ENCODE results near the gene RPL9.

Gene RPL9

GRCh38 chr4:39486221-39486804 lies 27.6 kb upstream of the RPL9 start:
- H3K4me1 ChIP-seq (ENCODE audit: control insufficient read depth, insufficient read depth, low read length): no peaks in the 10 kb centered on the region
- no peak overlapping the region for H3K27ac ChIP-seq (ENCODE audit: low read length)
- no peak for DNase-seq (ENCODE audit: low read depth, low spot score)
- no peaks in the 10 kb centered on the region for H3K27me3 ChIP-seq (ENCODE audit: control insufficient read depth, insufficient read depth, low read length)
- H3K9me3 ChIP-seq (ENCODE audit: control insufficient read depth, insufficient read depth, low read length): no peaks in the 10 kb centered on the region
- no peaks in the 10 kb centered on the region for H3K36me3 ChIP-seq (ENCODE audit: control insufficient read depth, insufficient read depth, low read length)
- no peak overlapping the region for H3K4me3 ChIP-seq (ENCODE audit: low read length)
- no CpG with 5 or more reads among the region's 10 CpGs for WGBS (ENCODE audit: insufficient coverage, insufficient read length)

DNA sequence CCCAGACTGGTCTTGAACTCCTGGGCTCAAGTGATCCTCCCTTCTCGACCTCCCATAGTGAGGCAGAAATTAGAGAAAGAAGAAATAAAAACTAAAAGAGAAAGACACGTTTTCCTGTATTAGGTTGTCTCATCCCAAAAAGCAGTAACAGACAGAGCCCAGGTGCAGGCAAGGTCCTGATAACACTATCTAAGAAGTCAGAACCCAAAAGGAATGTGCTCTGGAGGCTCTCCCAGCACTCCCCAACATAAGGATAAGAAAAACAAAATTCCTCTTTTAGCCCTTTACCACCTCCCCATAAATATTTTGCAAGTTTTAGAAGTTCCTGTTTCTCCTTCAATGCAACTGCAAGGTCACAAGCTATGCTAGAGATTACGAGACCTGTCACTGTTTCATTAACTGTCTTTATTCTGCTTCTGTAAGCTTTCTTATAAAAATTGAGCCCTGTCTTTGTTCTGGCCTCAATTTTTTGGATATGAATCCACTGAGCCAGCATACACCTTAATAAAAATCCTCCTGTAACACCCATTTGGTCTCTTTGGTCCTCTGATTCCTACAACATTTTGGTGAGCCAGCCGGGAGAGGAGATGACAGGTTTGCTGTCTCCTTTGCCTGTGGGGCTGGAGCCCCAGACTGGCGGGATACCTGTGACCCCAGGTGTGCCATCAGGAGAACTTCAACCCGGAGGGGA lies 26.0 kb upstream of the RPL9 start:
- Histone ChIP-seq H3K4me1 (ENCODE audit: control insufficient read depth, insufficient read depth, low read length) (no peaks in the 10 kb centered on the region), H3K36me3 (ENCODE audit: control insufficient read depth, insufficient read depth, low read length) (no peaks in the 10 kb centered on the region), H3K27ac (ENCODE audit: low read length) (no peak overlapping the region), H3K9me3 (ENCODE audit: control insufficient read depth, insufficient read depth, low read length) (no peaks in the 10 kb centered on the region), H3K27me3 (ENCODE audit: control insufficient read depth, insufficient read depth, low read length) (no peaks in the 10 kb centered on the region), H3K4me3 (ENCODE audit: low read length) (no peak overlapping the region)
- WGBS (ENCODE audit: insufficient coverage, insufficient read length): no CpG with 5 or more reads among the region's 6 CpGs
- DNase-seq (ENCODE audit: low read depth, low spot score): no peak

DNA sequence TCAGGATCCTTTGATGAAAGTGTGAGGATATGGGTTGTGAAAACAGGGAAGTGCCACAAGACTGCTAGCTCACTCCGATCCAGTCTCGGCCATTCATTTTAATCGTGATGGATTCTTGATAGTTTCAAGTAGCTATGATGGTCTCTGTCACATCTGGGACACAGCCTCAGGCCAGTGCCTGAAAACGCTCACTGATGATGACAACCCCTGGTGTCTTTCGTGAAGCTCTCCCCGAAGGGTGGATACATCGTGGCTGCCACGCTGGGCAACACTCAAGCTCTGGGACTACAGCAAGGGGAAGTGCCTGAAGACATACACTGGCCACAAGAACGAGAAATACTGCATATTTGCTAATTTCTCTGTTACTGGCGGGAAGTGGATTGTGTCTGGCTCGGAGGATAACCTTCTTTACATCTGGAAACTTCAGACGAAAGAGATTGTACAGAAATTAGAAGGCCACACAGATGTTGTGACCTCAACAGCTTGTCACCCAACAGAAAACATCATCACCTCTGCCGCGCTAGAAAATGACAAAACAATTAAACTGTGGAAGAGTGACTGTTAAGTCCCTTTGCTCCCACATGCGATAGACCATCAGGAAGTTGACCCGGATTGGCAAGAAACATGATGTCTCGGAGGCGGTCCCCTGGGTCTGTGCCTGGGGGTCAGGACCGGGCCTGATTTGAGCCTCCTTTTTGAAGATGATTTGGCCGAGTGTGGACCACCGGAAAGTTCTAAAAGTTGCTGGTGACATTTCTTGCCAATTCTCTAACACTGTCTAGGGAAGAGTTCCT lies 22.4 kb upstream of the RPL9 start:
- H3K36me3 ChIP-seq (ENCODE audit: control insufficient read depth, insufficient read depth, low read length): no peaks in the 10 kb centered on the region; the same call in 1 of the 2 replicates
- no peak overlapping the region for H3K27ac ChIP-seq (ENCODE audit: low read length)
- no peak for DNase-seq (ENCODE audit: low read depth, low spot score)
- H3K27me3 ChIP-seq (ENCODE audit: control insufficient read depth, insufficient read depth, low read length): no peaks in the 10 kb centered on the region
- H3K9me3 ChIP-seq (ENCODE audit: control insufficient read depth, insufficient read depth, low read length): no peaks in the 10 kb centered on the region
- no CpG with 5 or more reads among the region's 21 CpGs for whole genome bisulfite sequencing (ENCODE audit: insufficient coverage, insufficient read length)
- H3K4me3 ChIP-seq (ENCODE audit: low read length): no peak overlapping the region
- no peaks in the 10 kb centered on the region for H3K4me1 ChIP-seq (ENCODE audit: control insufficient read depth, insufficient read depth, low read length)

DNA sequence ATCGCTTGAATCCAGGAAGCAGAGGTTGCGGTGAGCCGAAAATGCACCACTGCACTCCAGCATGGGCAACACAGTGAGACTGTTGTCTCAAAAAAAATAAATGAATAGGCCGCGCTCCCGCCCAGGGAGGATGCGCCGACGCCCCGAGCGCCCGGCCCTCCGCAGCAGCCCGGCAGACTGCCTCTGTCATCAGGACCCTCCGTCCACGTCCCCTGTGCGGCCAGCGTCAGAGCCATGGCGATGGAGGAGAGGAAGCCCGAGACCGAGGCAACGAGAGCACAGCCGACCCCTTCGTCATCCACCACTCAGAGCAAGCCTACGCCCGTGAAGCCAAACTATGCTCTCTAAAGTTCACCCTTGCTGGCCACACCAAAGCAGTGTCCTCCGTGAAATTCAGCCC lies 21.5 kb upstream of the RPL9 start:
- Histone ChIP-seq H3K27me3 (ENCODE audit: control insufficient read depth, insufficient read depth, low read length) (no peaks in the 10 kb centered on the region), H3K4me3 (ENCODE audit: low read length) (no peak overlapping the region), H3K4me1 (ENCODE audit: control insufficient read depth, insufficient read depth, low read length) (no peaks in the 10 kb centered on the region), H3K36me3 (ENCODE audit: control insufficient read depth, insufficient read depth, low read length) (no peaks in the 10 kb centered on the region; the same call in 1 of the 2 replicates), H3K9me3 (ENCODE audit: control insufficient read depth, insufficient read depth, low read length) (no peaks in the 10 kb centered on the region), H3K27ac (ENCODE audit: low read length) (no peak overlapping the region)
- no peak for DNase-seq (ENCODE audit: low read depth, low spot score)
- WGBS (ENCODE audit: insufficient coverage, insufficient read length): no CpG with 5 or more reads among the region's 27 CpGs

- Histone ChIP-seq H3K4me3 (ENCODE audit: low read length) (no peak overlapping the region), H3K27ac (ENCODE audit: low read length) (no peak overlapping the region), H3K4me1 (ENCODE audit: control insufficient read depth, insufficient read depth, low read length) (no peaks in the 10 kb centered on the region), H3K9me3 (ENCODE audit: control insufficient read depth, insufficient read depth, low read length) (no peaks in the 10 kb centered on the region), H3K27me3 (ENCODE audit: control insufficient read depth, insufficient read depth, low read length) (no peaks in the 10 kb centered on the region), H3K36me3 (ENCODE audit: control insufficient read depth, insufficient read depth, low read length) (no peaks in the 10 kb centered on the region; the same call in 1 of the 2 replicates)
- no peak for DNase-seq (ENCODE audit: low read depth, low spot score)
- WGBS (ENCODE audit: insufficient coverage, insufficient read length): no CpG with 5 or more reads among the region's 5 CpGs
These were observed 17.6 kb upstream of the RPL9 start for GRCh38 chr4:39476187-39476895.

DNA sequence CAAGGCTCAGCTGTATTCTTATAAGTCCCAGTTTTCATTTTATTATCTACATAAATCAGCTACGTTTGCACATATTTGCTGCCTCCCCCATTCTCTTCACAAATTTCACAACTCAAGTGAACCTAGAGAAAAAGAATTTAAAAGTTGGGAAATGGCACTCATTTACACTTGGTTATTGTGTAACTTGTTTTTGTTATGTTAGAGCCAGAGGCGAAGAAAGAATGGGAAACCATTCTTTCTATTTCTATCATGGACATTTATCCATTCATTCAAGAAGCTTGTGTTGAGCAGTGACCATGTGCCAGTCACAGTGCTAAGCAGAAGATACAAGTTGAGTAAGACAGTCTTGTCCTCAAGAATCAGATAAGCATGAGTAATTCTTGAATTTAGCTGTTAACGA lies 13.7 kb upstream of the RPL9 start:
- Histone ChIP-seq H3K4me1 (ENCODE audit: control insufficient read depth, insufficient read depth, low read length) (no peaks in the 10 kb centered on the region), H3K27ac (ENCODE audit: low read length) (no peak overlapping the region), H3K9me3 (ENCODE audit: control insufficient read depth, insufficient read depth, low read length) (no peaks in the 10 kb centered on the region), H3K4me3 (ENCODE audit: low read length) (no peak overlapping the region), H3K36me3 (ENCODE audit: control insufficient read depth, insufficient read depth, low read length) (no peaks in the 10 kb centered on the region; the same call in 1 of the 2 replicates), H3K27me3 (ENCODE audit: control insufficient read depth, insufficient read depth, low read length) (no peaks in the 10 kb centered on the region)
- no peak for DNase-seq (ENCODE audit: low read depth, low spot score)
- WGBS (ENCODE audit: insufficient coverage, insufficient read length): no CpG with 5 or more reads among the region's 3 CpGs

DNA sequence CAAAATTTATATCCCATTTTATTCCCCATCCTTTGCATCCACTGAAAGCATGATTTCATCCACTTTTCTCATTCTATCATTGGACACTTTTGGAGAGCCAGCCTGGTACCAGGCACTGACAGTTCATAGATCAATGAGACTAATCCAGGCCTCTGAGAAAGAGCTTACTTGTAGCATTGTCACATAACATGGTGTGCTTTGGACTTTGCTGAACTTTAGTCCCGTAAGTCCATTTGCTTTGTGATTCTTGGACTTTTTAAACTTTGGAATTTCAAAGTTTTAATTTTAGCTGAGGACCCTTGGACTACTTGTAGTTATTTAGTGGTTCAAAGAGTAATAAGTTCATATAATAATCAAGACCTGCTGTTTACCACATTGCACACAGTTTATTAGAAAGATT lies 11.7 kb upstream of the RPL9 start:
- peaks cover 3% of the 10 kb centered on the region; the same call in 1 of the 2 replicates for H3K36me3 ChIP-seq (ENCODE audit: control insufficient read depth, insufficient read depth, low read length)
- H3K4me1 ChIP-seq (ENCODE audit: control insufficient read depth, insufficient read depth, low read length): no peaks in the 10 kb centered on the region
- no peak for DNase-seq (ENCODE audit: low read depth, low spot score)
- no peak overlapping the region for H3K4me3 ChIP-seq (ENCODE audit: low read length)
- H3K9me3 ChIP-seq (ENCODE audit: control insufficient read depth, insufficient read depth, low read length): no peaks in the 10 kb centered on the region
- WGBS (ENCODE audit: insufficient coverage, insufficient read length): no CpG with 5 or more reads among the region's 1 CpG
- H3K27ac ChIP-seq (ENCODE audit: low read length): no peak overlapping the region
- H3K27me3 ChIP-seq (ENCODE audit: control insufficient read depth, insufficient read depth, low read length): no peaks in the 10 kb centered on the region

DNA sequence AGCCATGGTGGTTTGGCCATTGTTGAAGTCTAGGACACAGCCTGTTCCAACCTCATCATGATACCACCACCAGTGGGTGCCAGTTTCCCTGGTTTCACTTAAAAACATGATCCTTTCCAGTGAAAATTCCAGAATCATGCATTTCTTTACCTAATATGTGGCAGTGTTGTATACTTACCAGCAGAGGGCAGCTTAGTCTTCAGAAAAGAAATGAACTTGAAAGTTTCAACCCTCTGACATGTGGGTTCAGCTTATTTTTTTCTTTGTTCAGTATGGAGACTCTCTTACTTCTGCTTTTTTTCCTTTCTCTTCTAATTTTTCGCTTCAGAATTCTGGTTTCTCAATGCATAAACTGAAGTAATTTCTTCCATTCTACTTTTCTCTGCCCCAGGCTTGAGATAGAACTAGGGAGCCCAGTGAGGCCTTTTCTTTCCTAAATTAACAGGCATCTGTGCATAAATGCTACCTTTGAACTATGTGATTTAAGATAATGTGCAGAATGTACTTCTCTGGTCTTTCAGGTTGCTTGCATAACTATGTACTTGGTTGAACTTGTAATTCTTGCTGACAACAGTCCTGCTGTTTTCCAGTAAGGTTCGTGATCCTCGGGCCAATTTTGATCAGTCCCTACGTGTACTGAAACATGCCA lies 10.8 kb upstream of the RPL9 start:
- no peak overlapping the region for H3K27ac ChIP-seq (ENCODE audit: low read length)
- H3K4me1 ChIP-seq (ENCODE audit: control insufficient read depth, insufficient read depth, low read length): no peaks in the 10 kb centered on the region
- H3K27me3 ChIP-seq (ENCODE audit: control insufficient read depth, insufficient read depth, low read length): no peaks in the 10 kb centered on the region
- no peaks in the 10 kb centered on the region for H3K9me3 ChIP-seq (ENCODE audit: control insufficient read depth, insufficient read depth, low read length)
- peaks cover 3% of the 10 kb centered on the region; the same call in 1 of the 2 replicates for H3K36me3 ChIP-seq (ENCODE audit: control insufficient read depth, insufficient read depth, low read length)
- no peak overlapping the region for H3K4me3 ChIP-seq (ENCODE audit: low read length)
- no CpG with 5 or more reads among the region's 4 CpGs for WGBS (ENCODE audit: insufficient coverage, insufficient read length)
- no peak for DNase-seq (ENCODE audit: low read depth, low spot score)

GRCh38 chr4:39467464-39467863 lies 8.7 kb upstream of the RPL9 start:
- peaks cover 6% of the 10 kb centered on the region; the same call in 1 of the 2 replicates for H3K36me3 ChIP-seq (ENCODE audit: control insufficient read depth, insufficient read depth, low read length)
- H3K4me3 ChIP-seq (ENCODE audit: low read length): no peak overlapping the region
- H3K27ac ChIP-seq (ENCODE audit: low read length): no peak overlapping the region
- no peaks in the 10 kb centered on the region for H3K4me1 ChIP-seq (ENCODE audit: control insufficient read depth, insufficient read depth, low read length)
- H3K27me3 ChIP-seq (ENCODE audit: control insufficient read depth, insufficient read depth, low read length): no peaks in the 10 kb centered on the region
- no CpG with 5 or more reads among the region's 4 CpGs for WGBS (ENCODE audit: insufficient coverage, insufficient read length)
- no peak for DNase-seq (ENCODE audit: low read depth, low spot score)
- H3K9me3 ChIP-seq (ENCODE audit: control insufficient read depth, insufficient read depth, low read length): no peaks in the 10 kb centered on the region

DNA sequence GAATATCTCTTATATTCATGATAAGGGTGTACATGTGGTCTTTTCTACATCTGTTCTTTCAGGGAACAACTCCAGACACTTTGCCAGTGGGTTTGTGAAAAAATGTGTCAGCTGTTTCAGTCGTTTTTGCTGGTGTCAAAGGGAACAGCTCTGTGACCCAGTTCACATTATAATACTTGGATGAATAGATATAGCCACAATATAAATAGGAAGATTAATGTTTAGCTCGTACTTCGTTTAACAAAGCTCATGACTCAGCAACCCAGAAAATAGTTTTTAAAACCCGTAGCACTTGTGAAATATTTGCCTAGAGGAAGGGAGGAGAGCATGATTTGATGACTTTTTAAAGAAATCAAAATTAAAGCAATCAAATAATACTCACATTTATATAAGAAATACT lies 8.0 kb upstream of the RPL9 start:
- Histone ChIP-seq H3K27ac (ENCODE audit: low read length) (no peak overlapping the region), H3K36me3 (ENCODE audit: control insufficient read depth, insufficient read depth, low read length) (peaks cover 6% of the 10 kb centered on the region; the same call in 1 of the 2 replicates), H3K27me3 (ENCODE audit: control insufficient read depth, insufficient read depth, low read length) (no peaks in the 10 kb centered on the region), H3K9me3 (ENCODE audit: control insufficient read depth, insufficient read depth, low read length) (no peaks in the 10 kb centered on the region), H3K4me1 (ENCODE audit: control insufficient read depth, insufficient read depth, low read length) (no peaks in the 10 kb centered on the region), H3K4me3 (ENCODE audit: low read length) (no peak overlapping the region)
- DNase-seq (ENCODE audit: low read depth, low spot score): no peak
- WGBS (ENCODE audit: insufficient coverage, insufficient read length): no CpG with 5 or more reads among the region's 4 CpGs
